ENCODE results near the gene TNFAIP8L1.

The TNFAIP8L1 gene

DNA sequence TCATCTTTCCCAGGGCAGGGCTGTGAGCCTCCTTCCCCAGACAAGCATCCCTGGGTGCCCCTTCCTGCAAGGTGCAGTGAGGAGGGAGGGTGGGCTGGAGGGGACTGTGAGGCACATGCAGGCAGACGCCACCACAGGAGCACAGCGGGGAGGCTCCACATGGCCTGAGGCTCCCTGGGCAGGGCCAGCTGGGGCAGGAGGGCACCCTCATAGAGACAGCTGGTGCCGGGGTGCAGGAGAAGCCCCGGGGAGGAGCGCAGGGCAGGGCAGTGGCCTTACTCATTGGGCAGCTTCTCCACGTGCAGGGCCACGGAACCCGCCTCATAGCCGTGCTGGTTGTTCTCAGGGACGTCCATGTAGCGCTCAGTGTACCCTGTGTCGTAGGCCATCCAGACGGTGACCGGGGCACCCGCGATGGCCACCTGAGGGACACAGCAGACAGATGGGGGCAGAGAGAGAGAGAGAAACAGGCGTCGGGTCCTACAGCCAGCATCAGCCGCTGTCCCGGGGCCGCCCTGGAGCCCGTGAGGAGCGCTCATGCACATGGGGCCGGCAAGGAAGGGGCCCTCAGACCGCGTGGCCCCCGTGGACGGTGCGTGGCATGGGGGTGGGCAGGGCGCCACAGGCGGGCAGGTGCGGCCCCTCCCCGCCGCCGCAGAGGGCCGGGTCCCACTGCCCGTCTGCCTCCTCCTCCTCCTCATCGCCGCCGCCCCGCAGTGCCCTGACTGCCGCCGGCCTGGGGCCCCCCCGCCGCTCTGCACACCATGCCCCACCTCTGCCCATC lies 43.3 kb downstream of the TNFAIP8L1 start:
- no peak for DNase-seq

DNA sequence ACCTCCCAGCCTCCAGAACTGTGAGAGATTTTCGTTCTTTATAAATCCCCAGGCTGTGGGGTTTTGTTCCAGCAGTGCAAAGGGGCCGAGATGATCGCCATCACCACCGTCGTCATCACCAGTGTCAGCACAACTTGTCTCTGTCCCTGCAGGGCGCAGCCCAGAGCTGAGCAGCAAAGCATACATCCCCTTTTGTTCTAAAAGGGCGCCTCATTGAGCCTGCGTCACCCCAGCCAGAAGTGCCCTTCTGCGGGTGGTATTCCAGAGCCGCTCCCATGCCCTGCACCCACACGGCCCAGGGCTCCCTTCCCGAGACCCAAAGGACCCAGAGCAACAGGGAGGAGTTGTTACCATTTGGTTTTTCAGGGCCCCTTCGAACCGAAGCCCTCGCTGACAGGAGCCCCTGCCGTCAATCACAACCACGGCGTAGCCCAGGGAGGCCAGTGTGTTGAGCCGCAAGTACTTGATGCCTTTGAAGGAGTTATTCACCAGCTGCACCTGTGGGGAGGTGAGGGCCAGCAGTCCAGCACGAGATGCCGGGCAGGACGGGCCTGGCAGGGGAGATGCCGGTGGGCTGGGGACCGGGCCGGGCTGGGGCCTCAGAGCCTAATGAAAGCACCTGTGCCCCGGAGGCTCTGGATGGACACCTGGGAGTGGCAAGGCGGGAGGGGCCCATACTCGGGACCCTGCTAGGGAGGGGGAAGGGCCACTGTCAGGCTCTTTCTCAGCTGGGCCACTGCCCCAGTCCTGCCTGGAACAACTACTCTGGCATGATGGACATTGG lies 45.2 kb downstream of the TNFAIP8L1 start:
- DNase-seq: no peak

DNA sequence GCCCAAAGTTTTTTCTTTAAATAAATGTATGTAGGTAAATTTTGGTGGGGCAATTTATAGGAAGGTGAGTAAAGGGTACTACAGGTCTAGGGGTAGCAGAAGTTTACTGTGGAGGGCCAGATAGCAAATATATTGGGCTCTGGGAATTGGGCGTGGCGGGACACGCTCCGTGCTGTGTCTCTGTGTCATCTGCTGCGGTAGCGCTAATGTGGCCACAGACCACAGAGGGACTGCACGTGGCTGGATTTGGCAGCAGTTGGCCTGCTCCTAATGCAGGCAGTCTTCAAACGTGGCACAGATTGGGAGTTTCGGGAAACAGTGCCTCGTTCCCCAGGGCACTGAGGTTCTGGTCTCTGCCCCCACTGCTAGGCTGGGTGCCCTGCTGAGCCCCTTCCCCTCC lies 47.4 kb downstream of the TNFAIP8L1 start:
- no peak for DNase-seq

DNA sequence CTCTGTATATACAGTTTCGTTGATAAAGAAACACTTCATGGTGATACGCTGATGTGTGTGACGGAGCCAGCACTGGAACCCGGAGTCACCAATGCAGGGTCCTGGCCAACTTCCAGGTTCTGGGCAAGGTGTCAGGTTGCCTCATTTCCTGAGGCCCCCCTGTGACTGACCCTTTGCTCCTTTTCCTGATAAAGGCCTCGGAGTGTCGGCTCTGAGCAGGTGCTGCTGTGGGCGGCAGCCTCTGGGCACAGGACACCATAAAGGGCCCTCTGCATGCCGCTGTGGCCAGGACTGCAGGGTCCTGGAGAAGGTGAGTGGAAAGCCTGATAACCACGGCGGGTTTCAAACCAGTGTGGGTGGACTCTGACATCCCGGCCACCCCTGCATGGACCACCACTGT lies 48.1 kb downstream of the TNFAIP8L1 start:
- no peak for DNase-seq

DNA sequence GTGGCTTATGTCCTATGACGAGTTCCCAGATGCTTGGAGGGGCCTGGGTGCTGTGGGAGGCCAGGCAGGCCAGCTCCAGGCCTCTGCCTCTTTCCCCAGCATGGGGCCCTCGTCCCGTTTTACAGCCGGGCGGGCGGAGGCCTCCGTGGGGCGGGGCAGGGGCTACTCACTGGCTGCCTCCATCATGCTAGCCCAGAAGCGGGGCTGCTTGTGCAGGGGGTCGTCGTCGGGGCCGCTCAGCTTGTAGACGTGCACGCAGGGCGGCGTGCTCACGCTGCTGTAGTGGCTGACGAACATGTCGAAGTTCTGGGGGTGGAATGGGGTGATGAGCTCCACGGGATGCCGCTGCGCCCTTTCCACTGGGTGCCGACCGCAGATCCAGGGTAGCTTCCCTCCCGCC lies 49.3 kb downstream of the TNFAIP8L1 start:
- no peak for DNase-seq

DNA sequence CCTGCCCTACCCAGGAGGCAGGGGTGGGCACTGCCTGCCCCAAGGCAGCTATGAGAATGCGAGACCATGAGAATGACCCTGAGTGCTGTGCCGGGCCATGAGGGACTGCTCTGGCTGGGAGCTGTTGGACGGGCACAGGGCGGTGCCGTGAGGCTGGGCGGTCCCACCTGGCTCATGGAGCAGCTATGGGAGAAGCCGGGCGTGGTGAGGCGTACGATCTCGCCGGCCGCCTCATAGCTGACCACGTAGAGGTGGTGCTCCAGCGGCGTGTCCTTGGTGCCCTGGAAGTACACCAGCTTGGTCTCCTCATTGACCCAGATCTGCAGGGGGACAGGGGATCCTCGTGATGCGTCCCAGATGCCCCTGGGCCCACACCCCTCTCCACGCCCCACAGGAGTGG lies 50.1 kb downstream of the TNFAIP8L1 start:
- DNase-seq: no peak

DNA sequence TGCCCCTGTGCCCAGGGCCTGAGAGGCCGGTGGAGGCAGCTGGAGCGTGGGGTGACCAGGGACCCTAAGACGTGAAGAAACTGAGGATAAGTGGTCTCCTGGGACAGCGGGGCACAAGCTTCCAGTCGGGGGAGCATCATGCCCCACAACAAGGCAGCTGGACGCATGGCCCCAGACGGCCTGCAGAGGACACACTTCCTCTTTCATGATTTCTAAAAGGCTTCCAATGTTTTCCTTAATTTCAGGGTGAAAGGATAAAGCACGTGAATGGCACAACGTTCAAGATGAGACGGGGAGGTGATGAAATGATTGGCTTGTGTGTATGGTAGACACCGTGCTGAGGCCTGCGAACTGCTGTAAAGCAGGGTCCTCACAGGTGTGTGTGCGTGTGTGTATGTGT lies 51.0 kb downstream of the TNFAIP8L1 start:
- DNase-seq: no peak

DNA sequence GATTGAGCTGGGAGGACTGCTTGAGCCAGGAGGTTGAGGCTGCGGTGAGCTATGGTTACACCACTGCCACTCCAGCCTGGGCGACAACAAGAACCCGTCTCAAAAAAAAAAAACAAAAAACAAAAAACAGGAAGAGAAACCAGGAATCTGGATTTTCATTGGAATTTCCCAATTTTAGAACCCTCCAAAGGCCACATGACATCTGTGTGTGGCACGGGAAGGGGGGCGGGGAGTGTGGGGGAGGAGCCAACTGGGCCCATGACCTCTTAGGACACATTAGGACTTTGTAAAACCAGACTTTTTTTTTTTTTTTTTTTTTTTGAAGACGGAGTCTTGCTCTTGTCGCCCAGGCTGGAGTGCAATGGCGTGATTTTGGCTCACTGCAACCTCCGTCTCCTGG lies 52.1 kb downstream of the TNFAIP8L1 start:
- DNase-seq: no peak

DNA sequence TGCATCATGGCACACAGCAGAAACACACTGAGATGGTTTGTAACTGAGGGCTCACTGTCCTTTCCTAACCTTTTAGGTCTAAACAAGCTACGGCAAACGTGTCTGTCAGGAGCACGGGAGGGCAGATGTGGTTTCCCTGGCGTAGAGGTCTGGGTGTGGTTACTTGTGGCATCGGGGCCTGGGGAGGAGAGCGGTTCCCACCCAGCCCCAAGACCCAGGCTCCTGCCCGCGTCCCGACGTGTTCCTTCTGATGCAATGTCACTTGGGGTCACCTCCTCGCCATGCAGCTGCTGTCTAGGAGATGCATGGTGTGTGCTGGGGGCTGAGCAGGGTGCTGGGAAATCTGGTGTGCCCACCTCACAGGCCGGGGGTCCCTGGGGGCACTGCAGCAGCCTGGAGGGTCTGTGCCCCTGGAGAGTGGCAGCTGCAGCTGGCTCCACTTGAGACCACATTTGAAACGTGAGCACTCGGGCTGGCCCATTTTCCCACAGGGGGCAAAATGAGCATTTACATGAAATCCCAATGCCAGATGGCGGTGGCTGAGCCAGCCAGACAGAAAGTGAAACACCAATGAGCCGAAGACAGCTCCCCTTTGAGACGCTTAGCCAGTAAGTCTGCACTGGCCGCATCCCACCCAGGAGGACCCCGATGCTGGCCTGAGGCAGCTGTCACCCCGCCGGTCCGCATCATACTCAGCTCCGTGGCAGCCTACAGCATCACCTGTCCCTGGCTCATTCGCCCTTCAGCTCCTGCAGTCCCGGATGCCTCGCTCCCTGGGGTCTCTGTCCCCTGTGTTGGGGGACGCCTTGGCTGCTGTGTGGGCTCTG lies 53.1 kb downstream of the TNFAIP8L1 start:
- peak; percentile 68 for DNase-seq

DNA sequence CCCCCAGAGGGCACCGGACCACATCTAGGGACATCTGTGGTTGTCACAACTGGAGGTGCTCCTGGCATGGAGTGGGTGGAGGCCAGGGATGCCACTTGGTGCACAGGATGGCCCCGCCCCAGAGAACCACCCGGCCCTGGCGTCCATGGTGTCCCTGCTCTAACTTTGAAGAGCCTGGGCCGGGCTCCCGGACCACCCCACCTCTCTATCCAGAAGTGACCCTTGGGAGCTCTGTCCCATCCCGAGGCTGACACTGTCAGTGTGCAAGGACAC lies 53.7 kb downstream of the TNFAIP8L1 start:
- DNase-seq: no peak

DNA sequence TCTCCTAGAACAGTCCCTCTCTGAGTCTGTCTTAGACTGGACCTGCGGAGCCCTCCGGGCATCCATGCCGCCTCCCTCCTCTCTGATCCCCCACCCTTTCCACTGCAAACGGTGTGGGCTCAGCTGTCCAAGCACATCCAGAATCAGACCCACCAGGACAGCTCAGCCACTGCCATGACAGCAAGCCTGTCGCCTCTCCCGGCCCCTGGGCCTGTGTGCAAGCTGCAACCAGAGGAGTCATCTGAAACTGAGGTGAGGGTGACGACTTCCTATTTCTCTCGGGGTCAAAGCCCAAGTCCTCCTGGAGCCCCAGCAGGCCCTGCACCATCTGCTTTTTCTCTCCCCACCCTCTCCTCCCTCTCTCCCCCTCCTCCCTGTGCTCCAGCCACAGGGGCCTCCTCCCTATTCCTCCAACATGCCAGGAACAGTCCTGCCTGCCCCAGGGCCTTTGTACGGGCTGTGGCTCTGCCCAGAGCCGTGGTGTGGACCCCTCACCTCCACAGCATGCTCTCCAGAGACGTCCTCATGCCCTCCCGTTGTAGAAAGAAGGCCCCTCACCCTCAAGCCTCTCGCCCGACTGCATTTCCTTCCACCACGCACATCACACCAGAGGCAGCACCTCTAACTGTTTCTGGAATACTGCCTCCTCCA lies 54.3 kb downstream of the TNFAIP8L1 start:
- DNase-seq: no peak

DNA sequence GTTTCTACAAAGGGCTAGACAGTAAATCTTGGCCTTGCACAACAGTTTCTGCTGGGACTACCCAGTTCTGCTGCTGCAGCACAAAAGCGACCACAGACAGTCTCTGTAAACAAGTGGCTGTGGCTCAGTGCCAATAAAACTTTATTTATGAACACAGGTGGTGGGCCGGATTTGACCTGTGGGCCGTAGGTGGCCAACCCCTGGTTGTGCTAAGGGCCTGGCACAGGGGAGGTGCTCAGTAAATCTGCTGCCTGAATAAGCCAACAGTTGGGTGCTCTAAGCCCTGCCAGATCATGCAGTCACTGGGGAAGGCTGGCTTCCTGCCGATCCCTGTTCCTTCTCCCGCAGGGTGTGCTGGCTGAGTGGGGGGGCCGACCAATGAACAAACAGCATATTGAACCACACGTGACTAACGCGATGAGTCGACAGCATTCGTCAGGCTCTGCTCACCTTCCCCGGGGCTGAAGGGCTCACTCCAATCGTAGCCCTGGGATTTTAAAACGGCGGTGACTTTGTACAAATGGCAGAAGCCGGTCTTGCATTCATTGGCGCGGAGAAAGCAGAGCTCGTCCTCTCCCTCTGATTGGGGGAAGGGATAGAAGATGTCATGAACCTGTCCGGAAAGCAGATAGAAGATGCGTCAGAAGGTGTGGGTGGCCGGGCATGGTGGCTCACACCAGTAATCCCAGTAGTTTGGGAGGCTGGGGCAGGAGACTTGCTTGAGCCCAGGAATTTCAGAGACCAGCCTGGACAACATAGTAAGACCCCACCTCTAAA lies 55.1 kb downstream of the TNFAIP8L1 start:
- DNase-seq: peak; percentile 91

DNA sequence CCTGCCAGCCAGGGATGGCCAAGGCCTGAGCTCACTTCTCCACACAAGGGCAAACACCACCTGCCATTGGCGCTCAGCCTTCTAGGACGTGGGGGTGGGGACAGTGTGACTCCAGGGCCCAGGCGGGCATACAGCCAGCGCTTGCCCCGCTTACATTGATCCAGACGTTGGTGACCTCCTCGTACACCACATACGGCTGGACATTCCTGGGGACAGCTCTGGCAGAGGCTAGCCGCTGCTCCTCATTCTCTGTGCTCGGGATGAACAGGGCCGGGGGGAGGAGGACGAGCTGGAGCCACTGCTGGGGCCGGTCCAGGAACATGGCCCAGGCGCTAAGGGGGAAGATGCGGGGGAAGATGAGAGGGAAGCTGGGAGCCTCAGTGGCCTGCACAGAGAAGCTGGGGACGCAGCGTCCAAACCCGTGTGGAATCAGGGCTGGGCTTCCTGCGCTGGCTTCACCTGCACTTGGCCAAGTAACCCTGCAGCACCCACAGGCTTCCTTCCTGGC lies 56.0 kb downstream of the TNFAIP8L1 start:
- no peak for DNase-seq

DNA sequence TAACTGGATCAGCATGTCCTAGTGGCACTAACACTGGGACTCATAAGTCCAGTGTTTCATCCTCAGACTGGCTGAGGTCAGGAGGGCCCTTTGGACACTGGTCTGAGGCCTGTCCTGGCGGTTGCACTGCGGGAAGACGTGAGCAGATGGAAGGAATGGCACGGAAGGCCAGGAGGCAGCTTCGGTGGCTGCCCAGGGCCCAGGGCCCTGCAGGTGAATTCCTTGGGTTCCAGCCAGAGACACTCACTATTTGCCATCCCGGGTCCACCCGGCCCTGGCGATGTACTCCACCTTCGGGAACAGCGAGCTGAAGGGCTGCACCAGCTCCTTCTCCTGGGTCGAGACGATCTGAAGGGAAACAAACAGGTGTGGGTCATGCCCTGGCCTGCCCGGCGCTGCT lies 58.0 kb downstream of the TNFAIP8L1 start:
- no peak for DNase-seq

DNA sequence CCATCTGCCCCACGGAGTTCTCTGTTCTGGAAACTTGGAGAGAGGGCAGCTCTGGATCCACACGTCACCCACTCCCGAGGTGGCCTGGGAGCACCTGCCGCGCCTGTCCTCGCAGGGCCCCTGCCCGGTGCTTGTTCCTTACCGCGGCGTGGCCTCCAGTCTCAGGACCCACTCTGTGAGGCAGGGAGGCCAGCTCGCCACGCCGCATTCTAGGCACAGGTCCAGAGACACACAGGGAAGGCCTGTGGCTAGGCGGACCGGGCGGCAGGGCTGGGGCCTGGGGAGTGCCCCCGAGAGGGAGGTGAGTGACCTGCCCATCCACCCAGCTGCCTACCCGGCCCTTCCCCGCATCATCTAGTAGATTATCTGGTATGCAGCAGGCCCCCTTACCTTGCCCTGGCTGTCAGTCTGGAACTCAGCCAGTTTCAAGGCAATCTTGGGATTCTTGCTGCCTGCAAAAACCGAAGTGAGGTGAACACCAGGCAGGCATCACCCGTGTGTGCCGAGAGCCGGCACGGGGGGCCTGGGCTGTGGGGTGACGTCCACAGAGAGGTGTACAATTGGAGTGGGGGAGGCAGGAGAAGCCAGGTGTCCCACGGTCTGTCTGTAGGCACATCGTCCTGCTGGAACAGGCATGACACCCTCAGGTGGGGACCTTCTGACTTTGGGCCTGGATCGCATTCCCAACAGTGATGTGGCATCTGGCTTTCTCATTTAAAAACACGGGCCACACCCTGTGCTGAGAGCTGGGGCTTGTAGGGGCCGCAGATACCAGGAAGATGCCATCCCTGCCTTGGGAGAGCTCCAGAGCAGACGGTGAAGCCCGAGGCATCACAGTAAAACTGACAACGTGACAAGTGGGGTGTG lies 60.7 kb downstream of the TNFAIP8L1 start:
- no peak for DNase-seq

DNA sequence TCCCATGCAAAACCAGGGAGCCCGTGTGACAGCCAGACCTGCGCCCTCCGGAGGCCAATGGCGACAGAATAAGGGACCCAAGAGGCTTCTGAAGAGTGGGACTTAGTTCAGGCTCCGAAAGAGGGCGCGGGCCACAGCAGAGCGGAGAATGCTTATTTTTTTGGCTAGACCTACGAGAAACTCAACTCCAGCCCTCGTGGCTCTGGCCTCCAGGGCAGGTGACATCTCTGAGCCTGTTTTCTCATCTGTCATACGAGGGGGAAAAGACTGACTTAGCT lies 61.3 kb downstream of the TNFAIP8L1 start:
- DNase-seq: no peak

DNA sequence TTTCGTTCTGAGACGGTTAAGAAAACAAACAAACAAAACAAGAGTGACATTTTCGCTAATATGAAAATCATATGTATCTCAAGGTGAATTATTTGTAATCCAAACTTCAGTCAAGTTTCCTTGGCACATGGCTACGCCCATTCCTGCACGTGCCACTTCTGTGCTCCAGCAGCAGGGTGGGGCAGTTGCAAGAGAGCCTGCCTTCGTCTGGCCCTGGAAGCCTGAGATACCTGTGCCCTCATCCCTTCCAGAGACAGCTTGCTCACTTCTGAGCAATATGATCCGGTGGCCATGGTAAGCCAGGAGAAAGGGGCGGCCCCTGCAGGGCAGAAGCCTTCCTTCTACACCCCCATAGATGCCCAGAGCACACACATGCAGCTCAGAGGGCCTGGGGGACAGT lies 62.2 kb downstream of the TNFAIP8L1 start:
- no peak for DNase-seq

DNA sequence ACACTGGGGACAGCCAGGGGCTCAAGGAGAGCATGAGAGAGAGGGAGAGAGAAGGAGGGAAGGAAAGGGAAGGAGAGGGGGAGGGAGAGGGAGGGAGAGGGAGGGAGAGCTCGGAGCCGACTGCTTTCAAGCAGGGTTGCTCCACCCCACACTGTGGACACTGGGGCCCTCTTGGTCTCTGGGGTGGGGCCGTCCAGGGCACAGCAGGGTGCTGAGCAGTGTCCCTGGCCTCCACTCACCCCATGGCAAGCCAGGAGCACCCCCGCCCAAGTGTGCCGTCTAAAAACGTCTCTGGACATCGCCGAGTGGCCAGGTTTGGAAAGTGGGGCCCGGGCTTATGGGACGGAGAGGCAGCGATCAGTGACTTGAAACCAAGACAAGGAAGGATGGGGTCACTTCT lies 63.4 kb downstream of the TNFAIP8L1 start:
- no peak for DNase-seq

DNA sequence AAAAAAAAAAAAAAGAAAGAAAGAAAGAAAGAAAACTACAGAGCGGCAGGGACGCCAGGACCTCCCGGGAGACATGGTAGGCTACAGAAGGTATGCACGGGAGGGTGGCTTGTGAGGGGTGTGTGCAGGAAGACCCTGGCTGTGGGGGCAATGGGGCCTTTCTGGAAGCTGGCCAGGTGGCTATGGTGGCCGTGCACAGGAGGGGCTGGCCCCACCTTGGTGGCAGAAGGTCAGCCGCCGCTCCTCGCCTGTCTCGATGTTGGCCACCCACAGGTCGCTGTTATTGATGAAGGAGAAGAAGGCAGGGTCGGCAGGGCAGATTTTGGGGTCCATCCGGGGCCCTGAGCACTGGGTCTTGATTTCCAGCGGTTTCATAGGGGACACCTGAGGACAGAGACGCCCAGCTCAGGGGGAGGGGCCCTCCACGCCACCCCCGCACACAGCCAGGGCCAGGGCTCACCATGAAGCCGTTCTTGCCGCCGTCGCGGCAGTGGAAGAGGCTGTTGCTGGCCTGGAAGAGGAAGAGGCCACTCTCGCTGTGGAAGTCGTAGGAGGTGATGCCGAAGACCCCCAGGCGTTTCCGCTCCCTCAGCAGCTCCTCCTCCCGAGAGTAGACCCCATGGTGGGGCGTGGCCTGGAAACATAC lies 64.5 kb downstream of the TNFAIP8L1 start:
- no peak for DNase-seq

DNA sequence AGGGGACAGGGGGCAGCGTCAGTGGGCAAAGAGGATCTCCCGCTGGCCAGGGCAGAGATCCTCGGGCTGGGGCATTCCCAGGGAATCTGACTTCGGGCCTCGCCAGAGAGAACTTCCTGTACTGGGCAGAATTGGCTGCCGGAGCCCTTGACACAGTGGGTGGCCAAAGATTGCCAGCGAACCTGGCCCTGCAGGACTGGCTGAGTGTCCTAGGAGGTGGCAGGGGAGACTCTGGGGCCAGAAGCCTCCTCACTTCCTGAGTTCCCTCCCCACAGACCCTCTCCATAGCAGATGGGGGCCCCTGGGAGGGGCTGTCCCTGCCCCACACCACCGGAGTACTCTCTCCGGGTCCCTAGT lies 65.0 kb downstream of the TNFAIP8L1 start:
- DNase-seq: no peak
